MCF 10A (cell line): ENCODE data around the gene PTCD1. TPM values are rescaled to one million over a fixed set of nuclear protein-coding genes. Genes with fewer than 3 reads are reported as not detected.

Experiments
- BruUV-seq: library from RNA; stranded (reverse); fragments of 400-500 nt; replicated peaks from 2 replicates; lab custom pipeline; 2021; lab: Mats Ljungman, UMichigan
- CTCF ChIA-PET: fragments of 300-600 bp; sonication (Branson Sonifier 250); formaldehyde crosslinking; extraction: SDS; loops from one replicate; lab custom pipeline; 2021; ENCODE audit warnings: antibody characterized with exemption, inconsistent platforms; lab: Yijun Ruan, JAX
- POLR2A ChIA-PET: fragments of 300-600, 350-650 bp; sonication (Branson Sonifier 250); formaldehyde crosslinking; extraction: SDS; loops from one replicate; lab custom pipeline; 2020; ENCODE audit warnings: antibody characterized with exemption, inconsistent platforms; lab: Yijun Ruan, JAX
- DNase-seq: peaks from one replicate; pipeline ENCODE4 v3.0.0-alpha.2; 2018; ENCODE audit not compliant: unreplicated experiment
- H3K27ac Mint-ChIP-seq: one replicate; pipeline ENCODE4 v1.8.0; 2022; ENCODE audit warnings: mild to moderate bottlenecking, low read depth, mixed read lengths; ENCODE audit not compliant: unreplicated experiment
- H3K27me3 Mint-ChIP-seq: one replicate; pipeline ENCODE4 v1.8.0; 2022; ENCODE audit warnings: mixed read lengths; ENCODE audit not compliant: insufficient read depth, unreplicated experiment
- H3K36me3 Mint-ChIP-seq: one replicate; pipeline ENCODE4 v1.8.0; 2022; ENCODE audit warnings: mild to moderate bottlenecking, moderate library complexity, mixed read lengths; ENCODE audit not compliant: insufficient read depth, unreplicated experiment
- H3K4me1 Mint-ChIP-seq: one replicate; pipeline ENCODE4 v1.8.0; 2022; ENCODE audit warnings: mixed read lengths; ENCODE audit not compliant: insufficient read depth, unreplicated experiment
- H3K4me3 Mint-ChIP-seq: one replicate; pipeline ENCODE4 v1.8.0; 2022; ENCODE audit warnings: mild to moderate bottlenecking, moderate library complexity, mixed read lengths; ENCODE audit not compliant: unreplicated experiment
- H3K9me3 Mint-ChIP-seq: one replicate; pipeline ENCODE4 v1.8.0; 2022; ENCODE audit warnings: mixed read lengths; ENCODE audit not compliant: unreplicated experiment
- intact Hi-C: fragments of 100-400 bp; cut with micrococcal nuclease; formaldehyde crosslinking; loops from 2 replicates; pipeline ENCODE4 v1.14.1; 2022
- total RNA-seq: library from RNA; stranded (reverse); gene quantifications from 2 replicates; pipeline ENCODE4 v1.2.3, GENCODE V29; 2022
- TF ChIP-seq, protein P1 (sequence below): fragments of 200-600 bp; IDR thresholded peaks from one replicate; pipeline ENCODE4 v1.8.0; 2022; ENCODE audit warnings: antibody characterized with exemption, mild to moderate bottlenecking; ENCODE audit not compliant: unreplicated experiment

Gene PTCD1
- total RNA-seq, 1 experiment from 2014 or later = 4.9 TPM

GRCh38 chr7:99451936-99452335 lies 13.3 kb upstream of the PTCD1 start:
- Mint-ChIP-seq H3K4me3 (no peak overlapping the region), H3K4me1 (peaks cover 5% of the 10 kb centered on the region), H3K9me3 (no peaks in the 10 kb centered on the region), H3K27me3 (no peaks in the 10 kb centered on the region), H3K36me3 (peaks cover 68% of the 10 kb centered on the region), H3K27ac (no peak overlapping the region)
- TF ChIP-seq, protein P1, sequence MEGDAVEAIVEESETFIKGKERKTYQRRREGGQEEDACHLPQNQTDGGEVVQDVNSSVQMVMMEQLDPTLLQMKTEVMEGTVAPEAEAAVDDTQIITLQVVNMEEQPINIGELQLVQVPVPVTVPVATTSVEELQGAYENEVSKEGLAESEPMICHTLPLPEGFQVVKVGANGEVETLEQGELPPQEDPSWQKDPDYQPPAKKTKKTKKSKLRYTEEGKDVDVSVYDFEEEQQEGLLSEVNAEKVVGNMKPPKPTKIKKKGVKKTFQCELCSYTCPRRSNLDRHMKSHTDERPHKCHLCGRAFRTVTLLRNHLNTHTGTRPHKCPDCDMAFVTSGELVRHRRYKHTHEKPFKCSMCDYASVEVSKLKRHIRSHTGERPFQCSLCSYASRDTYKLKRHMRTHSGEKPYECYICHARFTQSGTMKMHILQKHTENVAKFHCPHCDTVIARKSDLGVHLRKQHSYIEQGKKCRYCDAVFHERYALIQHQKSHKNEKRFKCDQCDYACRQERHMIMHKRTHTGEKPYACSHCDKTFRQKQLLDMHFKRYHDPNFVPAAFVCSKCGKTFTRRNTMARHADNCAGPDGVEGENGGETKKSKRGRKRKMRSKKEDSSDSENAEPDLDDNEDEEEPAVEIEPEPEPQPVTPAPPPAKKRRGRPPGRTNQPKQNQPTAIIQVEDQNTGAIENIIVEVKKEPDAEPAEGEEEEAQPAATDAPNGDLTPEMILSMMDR = no peak
- ChIA-PET POLR2A (no interaction called here), CTCF (no interaction called here)
- intact Hi-C loops = no loop called here
- no TSS peak for BruUV-seq
- no peak for DNase-seq

DNA sequence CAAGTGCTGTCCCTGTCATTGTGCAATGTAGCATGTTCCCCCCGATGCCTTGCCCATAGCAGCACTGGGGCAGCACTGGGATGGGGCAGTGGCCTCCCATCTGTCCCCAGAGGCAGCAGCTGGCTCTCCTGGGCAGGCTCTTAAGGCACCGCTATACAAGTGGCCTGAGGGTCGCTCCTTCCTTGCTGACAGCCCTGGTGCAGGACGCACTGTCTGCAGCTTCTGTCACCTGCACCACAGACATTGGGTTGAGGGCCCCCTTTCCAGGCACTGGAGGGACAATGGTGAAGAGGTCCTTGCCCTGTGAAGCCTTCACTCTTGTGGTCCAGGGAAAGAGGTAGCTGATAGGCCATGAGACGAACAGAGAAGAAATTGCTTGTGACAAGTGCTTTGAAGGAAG lies 10.7 kb upstream of the PTCD1 start:
- Mint-ChIP-seq H3K27ac (no peak overlapping the region), H3K9me3 (no peaks in the 10 kb centered on the region), H3K4me3 (no peak overlapping the region), H3K27me3 (no peaks in the 10 kb centered on the region), H3K4me1 (no peaks in the 10 kb centered on the region), H3K36me3 (peaks cover 79% of the 10 kb centered on the region)
- DNase-seq = no peak
- intact Hi-C loops = no loop called here
- no TSS peak for BruUV-seq
- TF ChIP-seq, protein P1 = no peak
- CTCF ChIA-PET = interaction anchor here (0.6 kb wide), 2 partner anchors 77 to 502 kb away, joined by 3 read pairs; no protein-coding TSS in a partner anchor
- POLR2A ChIA-PET = interaction anchor here (1.3 to 2.2 kb wide), 3 partner anchors 11 to 17 kb away, joined by 3 to 7 read pairs (median 4); partner anchors contain the start of genes ATP5MF, CPSF4 and PTCD1

DNA sequence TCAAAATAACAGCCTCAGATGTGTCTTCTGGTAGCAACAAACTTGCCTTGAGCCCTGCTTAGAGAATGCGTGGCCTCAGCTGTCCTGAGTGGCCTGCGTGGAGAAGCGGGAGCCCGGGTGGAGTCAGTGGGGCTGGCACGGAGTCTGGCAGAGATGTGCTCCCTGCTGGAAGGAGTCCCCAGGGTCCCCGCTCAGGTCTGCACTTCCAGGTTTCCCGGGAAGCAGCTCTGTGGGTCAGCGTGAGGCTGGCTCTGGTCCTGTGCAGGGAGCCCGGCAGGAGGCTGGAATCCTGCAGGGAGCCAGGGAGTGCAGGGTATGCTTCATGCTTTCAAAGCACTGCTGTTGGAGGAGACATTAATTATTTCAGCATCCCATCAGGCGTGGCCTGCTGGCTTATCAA lies 10.3 kb upstream of the PTCD1 start:
- no peaks in the 10 kb centered on the region for H3K9me3 Mint-ChIP-seq
- intact Hi-C loops = no loop called here
- H3K4me1 Mint-ChIP-seq = no peaks in the 10 kb centered on the region
- no TSS peak for BruUV-seq
- ChIA-PET CTCF (interaction anchor here (0.6 kb wide), 1 partner anchor 78 kb away, joined by 3 read pairs; no protein-coding TSS in a partner anchor), POLR2A (interaction anchor here (2.2 kb wide), 1 partner anchor 10 kb away, joined by 7 read pairs; the partner anchor contains the start of genes CPSF4 and PTCD1)
- DNase-seq = no peak
- H3K4me3 Mint-ChIP-seq = no peak overlapping the region
- no peak overlapping the region for H3K27ac Mint-ChIP-seq
- no peaks in the 10 kb centered on the region for H3K27me3 Mint-ChIP-seq
- H3K36me3 Mint-ChIP-seq = peaks cover 81% of the 10 kb centered on the region
- TF ChIP-seq, protein P1 = no peak

DNA sequence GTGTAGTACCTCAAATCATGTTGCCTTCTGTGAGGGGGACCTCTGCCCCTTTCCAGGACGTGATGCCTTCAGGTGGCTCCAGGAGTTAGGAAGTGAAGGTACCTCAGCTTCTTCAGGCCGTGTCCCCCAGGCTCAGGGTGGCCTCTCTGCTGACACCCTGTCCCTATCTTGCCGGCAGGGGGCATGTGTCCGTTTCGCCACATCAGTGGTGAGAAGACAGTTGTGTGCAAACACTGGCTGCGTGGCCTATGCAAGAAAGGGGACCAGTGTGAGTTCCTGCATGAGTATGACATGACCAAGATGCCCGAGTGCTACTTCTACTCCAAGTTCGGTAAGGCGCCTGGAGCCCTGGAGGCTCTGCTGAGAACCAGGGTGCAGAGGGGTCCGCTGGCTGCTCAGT lies 9.3 kb upstream of the PTCD1 start:
- intact Hi-C loops = no loop called here
- CTCF ChIA-PET = interaction anchor here (0.7 kb wide), 1 partner anchor 293 kb away, joined by 3 read pairs; no protein-coding TSS in a partner anchor
- H3K4me3 Mint-ChIP-seq = no peak overlapping the region
- TF ChIP-seq, protein P1 = no peak
- POLR2A ChIA-PET = interaction anchor here (2.2 kb wide), 1 partner anchor 9 kb away, joined by 7 read pairs; the partner anchor contains the start of genes CPSF4 and PTCD1
- no peaks in the 10 kb centered on the region for H3K9me3 Mint-ChIP-seq
- no TSS peak for BruUV-seq
- no peaks in the 10 kb centered on the region for H3K4me1 Mint-ChIP-seq
- no peak overlapping the region for H3K27ac Mint-ChIP-seq
- H3K36me3 Mint-ChIP-seq = peaks cover 85% of the 10 kb centered on the region
- DNase-seq = peak; percentile 34
- H3K27me3 Mint-ChIP-seq = no peaks in the 10 kb centered on the region
